Caco-2 (cell line): ENCODE data around the gene B4GALNT2. TPM values are rescaled to one million over a fixed set of nuclear protein-coding genes. Genes with fewer than 3 reads are reported as not detected.
A peak's percentile ranks its signal among the peaks of the same experiment; 100 is the strongest.

ENCODE experiments used
- BruUV-seq: library from RNA; stranded (reverse); fragments of 400-500 nt; replicated peaks from 2 replicates; lab custom pipeline; 2021; lab: Mats Ljungman, UMichigan
- CTCF ChIA-PET: fragments of 300-600 bp; sonication (Branson Sonifier 250); formaldehyde crosslinking; loops from one replicate; lab custom pipeline; 2022; ENCODE audit warnings: antibody characterized with exemption; lab: Charles Lee
- POLR2A ChIA-PET: fragments of 300-600 bp; sonication (Branson Sonifier 250); formaldehyde crosslinking; loops from one replicate; lab custom pipeline; 2022; ENCODE audit warnings: antibody characterized with exemption; lab: Charles Lee
- DNase-seq, 2 experiments: peaks; one replicate each; pipeline versions ENCODE4 v3.0.0 to v3.0.0-alpha.2; 2020 to 2022
- H3K27me3 ChIP-seq: replicated peaks from 2 replicates; pipeline ENCODE4 v1.6.0; 2011; ENCODE audit warnings: low read length; ENCODE audit not compliant: control insufficient read depth, insufficient read depth
- H3K36me3 ChIP-seq: 2 replicates; pipeline ENCODE4 v1.5.1; 2011; ENCODE audit warnings: low read length; ENCODE audit not compliant: control insufficient read depth, insufficient read depth
- H3K4me1 ChIP-seq: fragments of 250-450 bp; sonication (Bioruptor Pico); 2 replicates; pipeline ENCODE4 v1.5.1; 2020; ENCODE audit warnings: mild to moderate bottlenecking
- H3K4me3 ChIP-seq: 2 replicates; pipeline ENCODE4 v1.5.1; 2011; ENCODE audit warnings: low read depth, mild to moderate bottlenecking, control low read depth, low read length
- H3K9me3 ChIP-seq: fragments of 250-450 bp; sonication (Bioruptor Pico); 2 replicates; pipeline ENCODE4 v1.5.1; 2020; ENCODE audit warnings: mild to moderate bottlenecking, moderate library complexity
- H3K27ac Mint-ChIP-seq: one replicate; pipeline ENCODE4 v1.8.0; 2022; ENCODE audit warnings: mixed read lengths; ENCODE audit not compliant: unreplicated experiment
- H3K27me3 Mint-ChIP-seq: one replicate; pipeline ENCODE4 v1.8.0; 2022; ENCODE audit warnings: mixed read lengths; ENCODE audit not compliant: insufficient read depth, unreplicated experiment
- H3K36me3 Mint-ChIP-seq: one replicate; pipeline ENCODE4 v1.8.0; 2022; ENCODE audit warnings: mild to moderate bottlenecking, mixed read lengths; ENCODE audit not compliant: insufficient read depth, unreplicated experiment
- H3K4me1 Mint-ChIP-seq: one replicate; pipeline ENCODE4 v1.8.0; 2022; ENCODE audit warnings: low read depth, mixed read lengths; ENCODE audit not compliant: unreplicated experiment
- H3K4me3 Mint-ChIP-seq: one replicate; pipeline ENCODE4 v1.8.0; 2022; ENCODE audit warnings: mild to moderate bottlenecking, moderate library complexity, mixed read lengths; ENCODE audit not compliant: unreplicated experiment
- H3K9me3 Mint-ChIP-seq: one replicate; pipeline ENCODE4 v1.8.0; 2022; ENCODE audit warnings: mixed read lengths; ENCODE audit not compliant: unreplicated experiment
- CTCF ChIP-seq, 2 experiments: fragments of 200-600 bp in 1 of 2; IDR thresholded peaks; 1 replicate in 1 of 2; 2 replicates in 1 of 2; pipeline versions ENCODE4 v1.5.1 to v1.8.0; 2011 to 2022; ENCODE audit warnings: antibody characterized with exemption in 1 of 2, control low read depth in 1 of 2, inconsistent platforms in 1 of 2, low read depth in 1 of 2, low read length in 1 of 2, mild to moderate bottlenecking in 1 of 2, moderate library complexity in 1 of 2; ENCODE audit not compliant: insufficient read depth in 1 of 2, severe bottlenecking in 1 of 2, unreplicated experiment in 1 of 2
- intact Hi-C: fragments of 100-400 bp; cut with micrococcal nuclease; formaldehyde crosslinking; loops from one replicate; pipeline ENCODE4 v1.10.0; 2022; ENCODE audit not compliant: unreplicated experiment
- total RNA-seq: library from RNA; stranded (reverse); gene quantifications from 2 replicates; pipeline ENCODE4 v1.2.3, GENCODE V29; 2022

Gene B4GALNT2
- total RNA-seq, 1 experiment from 2014 or later: 1.3 TPM

- Histone ChIP-seq H3K27me3 (no peaks in the 10 kb centered on the region), H3K4me3 (no peak overlapping the region), H3K9me3 (0 out of 2 replicates have a peak, but pooled peaks cover 3% of the 10 kb centered on the region), H3K36me3 (no peaks in the 10 kb centered on the region), H3K4me1 (peaks cover 13% of the 10 kb centered on the region)
- DNase-seq: no peak
- H3K9me3 Mint-ChIP-seq: no peaks in the 10 kb centered on the region
- no peak overlapping the region for H3K27ac Mint-ChIP-seq
- H3K36me3 Mint-ChIP-seq: no peaks in the 10 kb centered on the region
- TF ChIP-seq CTCF (IDR thresholded peaks at IDR 0.05; ENCODE audit: insufficient read depth in 1 of 2, low read depth in 1 of 2, low read length in 1 of 2, severe bottlenecking in 1 of 2, unreplicated experiment in 1 of 2): no peak
- no peaks in the 10 kb centered on the region for H3K27me3 Mint-ChIP-seq
- ChIA-PET CTCF (interaction anchor here (0.6 kb wide), 1 partner anchor 186 kb away, joined by 3 read pairs; no protein-coding TSS in a partner anchor), POLR2A (no interaction called here)
- no peak overlapping the region for H3K4me3 Mint-ChIP-seq
- intact Hi-C loops: no loop called here
- H3K4me1 Mint-ChIP-seq: peaks cover 15% of the 10 kb centered on the region
- no TSS peak for BruUV-seq
Measured at GRCh38 chr17:49156256-49156655, 23.7 kb downstream of the B4GALNT2 start.

GRCh38 chr17:49157784-49158183 is 25.2 kb downstream of the B4GALNT2 start:
- no peaks in the 10 kb centered on the region for H3K36me3 Mint-ChIP-seq
- no peak for TF ChIP-seq CTCF (IDR thresholded peaks at IDR 0.05; ENCODE audit: insufficient read depth in 1 of 2, low read depth in 1 of 2, low read length in 1 of 2, severe bottlenecking in 1 of 2, unreplicated experiment in 1 of 2)
- H3K4me1 ChIP-seq: peaks cover 13% of the 10 kb centered on the region
- intact Hi-C loops: no loop called here
- peak overlapping the region; percentile 3 for H3K4me3 Mint-ChIP-seq
- no peak overlapping the region for H3K27ac Mint-ChIP-seq
- H3K9me3 Mint-ChIP-seq: no peaks in the 10 kb centered on the region
- H3K36me3 ChIP-seq: no peaks in the 10 kb centered on the region
- no peak overlapping the region for H3K4me3 ChIP-seq
- DNase-seq: peak in 1 of 2 experiments; percentile 38
- POLR2A ChIA-PET: no interaction called here
- no peaks in the 10 kb centered on the region for H3K27me3 Mint-ChIP-seq
- no peaks in the 10 kb centered on the region for H3K27me3 ChIP-seq
- CTCF ChIA-PET: no interaction called here
- BruUV-seq: no TSS peak
- H3K4me1 Mint-ChIP-seq: peaks cover 15% of the 10 kb centered on the region
- 0 out of 2 replicates have a peak, but pooled peaks cover 3% of the 10 kb centered on the region for H3K9me3 ChIP-seq

- Histone ChIP-seq H3K36me3 (no peaks in the 10 kb centered on the region), H3K4me3 (no peak overlapping the region), H3K9me3 (no peaks in the 10 kb centered on the region), H3K27me3 (no peaks in the 10 kb centered on the region), H3K4me1 (peaks cover 7% of the 10 kb centered on the region)
- Mint-ChIP-seq H3K36me3 (no peaks in the 10 kb centered on the region), H3K27me3 (peaks cover 8% of the 10 kb centered on the region), H3K9me3 (no peaks in the 10 kb centered on the region), H3K4me1 (peaks cover 10% of the 10 kb centered on the region), H3K4me3 (no peak overlapping the region), H3K27ac (no peak overlapping the region)
- intact Hi-C loops: no loop called here
- ChIA-PET POLR2A (no interaction called here), CTCF (no interaction called here)
- TF ChIP-seq CTCF (IDR thresholded peaks at IDR 0.05; ENCODE audit: insufficient read depth in 1 of 2, low read depth in 1 of 2, low read length in 1 of 2, severe bottlenecking in 1 of 2, unreplicated experiment in 1 of 2): no peak
- no TSS peak for BruUV-seq
- no peak for DNase-seq
Measured at GRCh38 chr17:49162866-49163265, 30.3 kb downstream of the B4GALNT2 start.
